GM12878 (cell line): ENCODE results near the gene SLC1A2. TPM values are rescaled to one million over a fixed set of nuclear protein-coding genes. Genes with fewer than 3 reads are reported as not detected.

Experiments used
- ATAC-seq: fragments of 200-7000 bp; cut with Tn5 transposase; 3 replicates; pipeline ENCODE4 v1.9.1; 2020; ENCODE audit warnings: mild to moderate bottlenecking, moderate library complexity
- BruUV-seq: library from RNA; stranded (reverse); fragments of 400-500 nt; replicated peaks from 2 replicates; lab custom pipeline; 2021; lab: Mats Ljungman, UMichigan
- CTCF ChIA-PET: fragments of 300-600 bp; sonication (Branson Sonifier 250); formaldehyde crosslinking; extraction: SDS; loops from one replicate; lab custom pipeline; 2021; ENCODE audit warnings: inconsistent platforms; lab: Yijun Ruan, JAX
- POLR2A ChIA-PET: fragments of 350-600 bp; formaldehyde crosslinking; extraction: SDS; loops from one replicate; lab custom pipeline; 2021; ENCODE audit warnings: inconsistent platforms; lab: Charles Lee
- RAD21 ChIA-PET: fragments of 300-600 bp; sonication (Branson Sonifier 250); formaldehyde crosslinking; loops from one replicate; lab custom pipeline; 2023; ENCODE audit warnings: antibody characterized with exemption; ENCODE audit not compliant: unreplicated experiment; lab: Charles Lee
- SMC1A ChIA-PET: fragments of 300-600 bp; sonication (Branson Sonifier 250); formaldehyde crosslinking; loops from one replicate; lab custom pipeline; 2023; ENCODE audit not compliant: unreplicated experiment, uncharacterized antibody; lab: Charles Lee
- DNase-seq: peaks from one replicate; pipeline ENCODE4 v3.0.0-alpha.2; 2011; ENCODE audit warnings: low read depth, low spot score
- FAIRE-seq: peaks from 3 replicates; lab custom pipeline; 2011; peaks lifted over from hg19 to GRCh38; lab: Jason Lieb, UNC
- H2AFZ ChIP-seq: 2 replicates; pipeline ENCODE4 v1.6.0; 2011; ENCODE audit warnings: low read depth, low read length, control low read depth; ENCODE audit not compliant: control insufficient read depth
- H3K27ac ChIP-seq: 2 replicates; pipeline ENCODE4 v1.5.1; 2011; ENCODE audit warnings: control low read depth; ENCODE audit not compliant: control insufficient read depth, insufficient read depth
- H3K27me3 ChIP-seq, 2 experiments: replicated peaks in 1 of 2; 2 replicates each; pipeline versions ENCODE4 v1.6.0 to v1.6.1; 2011; ENCODE audit warnings: low read length in 1 of 2; ENCODE audit not compliant: control insufficient read depth in 2 of 2, insufficient read depth in 2 of 2
- H3K36me3 ChIP-seq, 2 experiments: 2 replicates each; pipeline ENCODE4 v1.5.1; 2011; ENCODE audit warnings: low read length in 1 of 2; ENCODE audit not compliant: control insufficient read depth in 2 of 2, insufficient read depth in 2 of 2
- H3K4me1 ChIP-seq: 2 replicates; pipeline ENCODE4 v1.6.1; 2011; ENCODE audit warnings: mild to moderate bottlenecking, low read length, moderate library complexity, mixed read lengths; ENCODE audit not compliant: control insufficient read depth, insufficient read depth
- H3K4me2 ChIP-seq: 2 replicates; pipeline ENCODE4 v1.6.0; 2011; ENCODE audit warnings: control low read depth; ENCODE audit not compliant: control insufficient read depth, insufficient read depth
- H3K4me3 ChIP-seq: fragments of 200-600 bp; sonication (generic); 2 replicates; pipeline ENCODE4 v1.5.1; 2016
- H3K79me2 ChIP-seq: 2 replicates; pipeline ENCODE4 v1.6.0; 2011; ENCODE audit warnings: low read length; ENCODE audit not compliant: control insufficient read depth, insufficient read depth
- H3K9ac ChIP-seq: 2 replicates; pipeline ENCODE4 v1.8.0; 2011; ENCODE audit warnings: low read length, control low read depth, mixed read lengths; ENCODE audit not compliant: control insufficient read depth, insufficient read depth
- H3K9me3 ChIP-seq: replicated peaks from 3 replicates; pipeline ENCODE4 v1.5.1; 2011; ENCODE audit warnings: mild to moderate bottlenecking, low read length; ENCODE audit not compliant: control insufficient read depth, insufficient read depth
- H4K20me1 ChIP-seq: 2 replicates; pipeline ENCODE4 v1.6.0; 2011; ENCODE audit not compliant: control insufficient read depth, insufficient read depth
- ATF7 ChIP-seq: fragments of 450-650 bp; IDR thresholded peaks from 2 replicates; pipeline ENCODE4 v1.6.1; 2016; ENCODE audit warnings: low read depth, mild to moderate bottlenecking
- BHLHE40 ChIP-seq, 2 experiments: fragments of 450-650 bp in 1 of 2; IDR thresholded peaks; 2 replicates each; pipeline ENCODE4 v1.6.1; 2011 to 2017; ENCODE audit warnings: low read depth in 2 of 2, borderline replicate concordance in 1 of 2, improper control_type of control experiment in 1 of 2, low read length in 1 of 2, mild to moderate bottlenecking in 1 of 2
- CHD2 ChIP-seq: IDR thresholded peaks from 2 replicates; pipeline ENCODE4 v1.6.1; 2011; ENCODE audit warnings: low read depth, low read length, improper control_type of control experiment, borderline replicate concordance
- ETV6 ChIP-seq, 2 experiments: fragments of 450-650 bp in 1 of 2; IDR thresholded peaks in 1 of 2; conservative IDR thresholded peaks in 1 of 2; 2 replicates each; pipeline ENCODE4 v1.6.1; 2014; ENCODE audit warnings: antibody characterized with exemption in 1 of 2, borderline replicate concordance in 1 of 2, low read depth in 1 of 2, mild to moderate bottlenecking in 1 of 2, moderate library complexity in 1 of 2
- WGBS: methylation state at CpG from one replicate; pipeline ENCODE4 v1.1.6; 2016; ENCODE audit warnings: low lambda C conversion rate; ENCODE audit not compliant: insufficient replicate concordance, insufficient coverage; ENCODE audit errors: missing lambda C conversion rate; 5-methylcytosine and 5-hydroxymethylcytosine counted together
- in situ Hi-C: fragments of 300-500 bp; cut with MboI; formaldehyde crosslinking; loops from 9 replicates; pipeline ENCODE4 v1.14.3; 2018; ENCODE audit warnings: mixed read lengths
- intact Hi-C: fragments of 100-400 bp; cut with micrococcal nuclease; formaldehyde crosslinking; loops from one replicate; pipeline ENCODE4 v1.14.2; 2022; ENCODE audit not compliant: unreplicated experiment
- polyA plus RNA-seq, 11 experiments: library from polyadenylated mRNA; depleted of rRNA in 4 of 11; unstranded in 6 of 11; stranded (reverse) in 5 of 11; fragments of >200 nt; fragmentation: Nextera tagmentation in 4 of 11; fragmentation: Illumina TruSeq in 1 of 11; extraction: Ambion mirVana in 4 of 11; extraction: Trizol in 1 of 11; gene quantifications; 1 replicate in 1 of 11; 2 replicates in 10 of 11; pipeline versions ENCODE4 v1.2.1 to v1.2.3, GENCODE V29; 2011 to 2016; ENCODE audit warnings: inconsistent platforms in 2 of 11, missing spikeins in 2 of 11, low read depth in 1 of 11
- total RNA-seq, 4 experiments: library from RNA; depleted of rRNA in 3 of 4; stranded (reverse); fragments of >200 nt in 3 of 4; fragmentation: Illumina TruSeq in 1 of 4; extraction: Trizol in 1 of 4; gene quantifications; 2 replicates each; pipeline versions ENCODE4 v1.2.1 to v1.2.3, GENCODE V29; 2013 to 2021
- TF ChIP-seq, protein P1 (sequence below): fragments of 150-350 bp; IDR thresholded peaks from 2 replicates; pipeline ENCODE4 v1.6.1; 2014; ENCODE audit warnings: mild to moderate bottlenecking, low read depth, low read length

The SLC1A2 gene
- total and polyA plus RNA-seq, 10 of the 15 experiments (the other 5 are each of a cell fraction or from before 2014, with no cell fraction given): 0.01 to 0.84 (median 0.22) TPM; not detected in 1

DNA sequence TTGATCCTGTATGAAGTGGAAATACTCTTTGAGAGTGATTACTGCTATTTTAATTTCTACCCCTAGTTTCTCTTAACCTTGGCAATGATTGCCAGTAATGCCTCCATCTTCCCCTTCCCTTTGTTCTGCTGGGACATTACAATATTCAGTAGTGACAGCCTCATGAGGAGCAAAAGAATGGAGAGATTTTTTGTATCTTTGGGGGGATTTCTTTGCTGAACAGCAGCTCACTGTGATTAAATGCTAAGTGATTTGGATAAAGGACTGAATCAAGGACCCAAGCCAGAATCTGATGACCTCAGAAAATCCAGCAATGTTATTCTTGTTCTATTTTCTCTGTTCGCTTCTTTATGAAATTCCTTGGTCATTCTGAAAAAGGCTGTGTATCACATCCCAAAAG is 7.0 kb upstream of the SLC1A2 start:
- H3K4me1 ChIP-seq: no peaks in the 10 kb centered on the region
- in situ Hi-C loops (no loop called here), intact Hi-C loops (no loop called here)
- CTCF ChIA-PET: interaction anchor here (0.7 kb wide), 2 partner anchors 11 to 840 kb away, joined by 3 read pairs; no protein-coding TSS in a partner anchor
- DNase-seq (no peak), ATAC-seq (no peak), FAIRE-seq (no peak)
- no peak overlapping the region for H3K27ac ChIP-seq
- BruUV-seq: no TSS peak
- no peaks in the 10 kb centered on the region for H3K9me3 ChIP-seq
- SMC1A ChIA-PET: no interaction called here
- no peak overlapping the region for H3K9ac ChIP-seq
- RAD21 ChIA-PET: no interaction called here
- H3K36me3 ChIP-seq: no peaks in the 10 kb centered on the region
- POLR2A ChIA-PET: no interaction called here
- H3K79me2 ChIP-seq: no peaks in the 10 kb centered on the region
- peaks cover 4 to 6% of the 10 kb centered on the region in 2 experiments; a peak in 3 of 4 replicates for H3K27me3 ChIP-seq
- TF ChIP-seq CHD2 (no peak), ATF7 (no peak), ETV6 (conservative IDR thresholded peaks at IDR 0.05 in 1 of 2, IDR thresholded peaks at IDR 0.05 in 1 of 2; ENCODE audit: borderline replicate concordance in 1 of 2, low read depth in 1 of 2) (no peak), BHLHE40 (IDR thresholded peaks at IDR 0.05; ENCODE audit: borderline replicate concordance in 1 of 2, low read depth in 2 of 2, low read length in 1 of 2) (no peak)
- TF ChIP-seq, protein P1, sequence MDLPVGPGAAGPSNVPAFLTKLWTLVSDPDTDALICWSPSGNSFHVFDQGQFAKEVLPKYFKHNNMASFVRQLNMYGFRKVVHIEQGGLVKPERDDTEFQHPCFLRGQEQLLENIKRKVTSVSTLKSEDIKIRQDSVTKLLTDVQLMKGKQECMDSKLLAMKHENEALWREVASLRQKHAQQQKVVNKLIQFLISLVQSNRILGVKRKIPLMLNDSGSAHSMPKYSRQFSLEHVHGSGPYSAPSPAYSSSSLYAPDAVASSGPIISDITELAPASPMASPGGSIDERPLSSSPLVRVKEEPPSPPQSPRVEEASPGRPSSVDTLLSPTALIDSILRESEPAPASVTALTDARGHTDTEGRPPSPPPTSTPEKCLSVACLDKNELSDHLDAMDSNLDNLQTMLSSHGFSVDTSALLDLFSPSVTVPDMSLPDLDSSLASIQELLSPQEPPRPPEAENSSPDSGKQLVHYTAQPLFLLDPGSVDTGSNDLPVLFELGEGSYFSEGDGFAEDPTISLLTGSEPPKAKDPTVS: no peak
- H2AFZ ChIP-seq: no peak overlapping the region
- H3K4me3 ChIP-seq: no peak overlapping the region
- 38% methylated on average over 1 of the region's 1 CpG for WGBS
- H3K4me2 ChIP-seq: no peak overlapping the region
- H4K20me1 ChIP-seq: no peaks in the 10 kb centered on the region
